Psoas muscle (tissue), 8 donors: ENCODE measurements around the gene RTN4R. TPM values are rescaled to one million over a fixed set of nuclear protein-coding genes. Genes with fewer than 3 reads are reported as not detected.

Source experiments
- ATAC-seq, 4 donors: fragments of 200-7000 bp; cut with Tn5 transposase; one replicate each; pipeline ENCODE4 v1.9.1; 2020; ENCODE audit warnings: moderate library complexity in 3 of 4, mild to moderate bottlenecking in 2 of 4
- DNase-seq, 2 donors: peaks; one replicate each; pipeline ENCODE4 v3.0.0-alpha.2; 2020
- H3K27ac ChIP-seq: fragments of 200-600 bp; one replicate; pipeline ENCODE4 v1.8.0; 2022
- H3K27me3 ChIP-seq, 3 donors: fragments of 200-600 bp in 1 of 3; one replicate each; pipeline versions ENCODE4 v1.6.1 to v1.8.0; 2013 to 2022; ENCODE audit warnings: low read length in 2 of 3, mild to moderate bottlenecking in 2 of 3, moderate library complexity in 1 of 3; ENCODE audit not compliant: insufficient read depth in 3 of 3
- H3K36me3 ChIP-seq, 2 donors: fragments of 200-600 bp in 1 of 2; one replicate each; pipeline versions ENCODE4 v1.6.1 to v1.8.0; 2013 to 2022; ENCODE audit warnings: low read depth in 1 of 2, mild to moderate bottlenecking in 1 of 2, moderate library complexity in 1 of 2; ENCODE audit not compliant: insufficient read depth in 1 of 2
- H3K4me1 ChIP-seq: fragments of 200-600 bp; one replicate; pipeline ENCODE4 v1.8.0; 2022
- H3K4me3 ChIP-seq: fragments of 200-600 bp; one replicate; pipeline ENCODE4 v1.8.0; 2022; ENCODE audit warnings: mild to moderate bottlenecking
- H3K9me3 ChIP-seq: fragments of 200-600 bp; one replicate; pipeline ENCODE4 v1.8.0; 2022
- WGBS, 3 donors: extraction: QIAGEN DNeasy Blood & Tissue Kit; methylation state at CpG; one replicate each; pipeline versions ENCODE4 v1.1.6 to v1.1.7; 2013; 5-methylcytosine and 5-hydroxymethylcytosine counted together
- intact Hi-C, 2 donors: fragments of 100-400 bp; cut with DNase I; formaldehyde crosslinking; loops; one replicate each; pipeline versions ENCODE4 v1.11.0 to v1.14.2; 2022
- polyA plus RNA-seq, 3 donors: library from polyadenylated mRNA; stranded (reverse); fragments of 200-250 nt; gene quantifications; one replicate each; pipeline ENCODE4 v1.2.3, GENCODE V29; 2013
- total RNA-seq, 4 donors: library from RNA; stranded (reverse); fragmentation: NEBNext Ultra II Directional in 2 of 4; extraction: Animal tissue kit (Norgen Biotek cat#: 25700) in 2 of 4; gene quantifications; one replicate each; pipeline versions ENCODE4 v1.2.1 to v1.2.4, GENCODE V29; 2021 to 2023
- TF ChIP-seq, protein P1 (sequence below): fragments of 200-600 bp; IDR thresholded peaks from one replicate; pipeline ENCODE4 v1.8.0; 2022; ENCODE audit warnings: antibody characterized with exemption
- donor health status: healthy with polysubstance abuse.
- donor health status: DM: no; HTN: no; CAD: no; lungs with moderate emphysema.
- donor health status: Bipolar disorder and iron deficiency.
- donor health status: healthy.
- donor health status: DM: yes; HTN: yes; CAD: no.
- donor health status: DM: no; HTN: no; CAD: no.
- donor health status: DM: no; HTN: no; CAD: no.
- donor health status: DM: yes; HTN: yes; CAD: no.

RTN4R gene
- total and polyA plus RNA-seq, 7 donors: 0.12 to 2.4 (median 0.36) TPM

DNA sequence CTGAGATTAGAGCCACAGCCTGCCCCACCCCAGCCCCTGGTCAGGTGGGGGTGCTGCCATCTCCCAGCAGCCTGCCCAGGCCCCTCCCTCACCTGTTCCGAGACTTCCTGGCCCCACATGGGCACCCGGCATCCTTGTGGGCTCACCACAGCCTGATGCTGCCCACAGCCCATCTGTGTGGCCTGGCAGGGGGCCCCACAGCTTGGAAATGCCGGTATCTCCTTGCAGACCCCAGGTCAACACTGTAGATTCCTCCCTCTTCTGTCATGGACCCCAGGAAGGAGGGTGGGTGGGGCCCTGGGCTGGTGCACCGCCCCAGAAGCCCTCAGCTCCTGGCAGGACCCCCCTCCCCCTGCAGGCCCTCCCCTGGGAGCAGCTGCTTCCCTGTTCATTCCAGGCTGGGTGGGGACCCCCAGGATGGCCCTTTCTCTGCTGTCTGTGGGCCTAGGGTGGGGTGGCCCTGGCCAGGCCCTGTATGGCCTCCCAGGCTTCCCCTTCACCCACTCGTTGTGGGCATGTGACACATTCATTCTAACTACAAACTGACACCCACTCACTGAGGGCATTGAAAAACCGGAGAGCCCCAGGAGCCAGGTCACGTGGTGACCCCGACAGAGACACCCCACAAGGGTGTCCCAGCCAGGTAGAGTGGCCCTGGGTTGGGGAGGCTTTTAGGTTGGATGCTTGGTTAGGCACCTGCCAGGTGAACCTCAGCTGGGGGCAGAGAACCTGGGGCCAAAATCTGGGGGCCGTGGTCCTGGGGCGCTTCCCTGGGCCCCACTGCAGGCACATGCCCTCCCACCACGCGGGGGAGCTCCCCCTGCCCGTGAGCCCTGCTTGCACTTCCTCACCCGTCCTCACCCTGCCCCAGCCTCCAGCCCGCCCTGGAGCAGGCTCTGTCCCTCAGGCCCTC is 73.2 kb downstream of the RTN4R start:
- Histone ChIP-seq H3K4me1 (no peaks in the 10 kb centered on the region), H3K27ac (no peak overlapping the region), H3K36me3 (no peaks in the 10 kb centered on the region), H3K27me3 (no peaks in the 10 kb centered on the region), H3K9me3 (no peaks in the 10 kb centered on the region), H3K4me3 (no peak overlapping the region)
- no peak for ATAC-seq
- TF ChIP-seq, protein P1, sequence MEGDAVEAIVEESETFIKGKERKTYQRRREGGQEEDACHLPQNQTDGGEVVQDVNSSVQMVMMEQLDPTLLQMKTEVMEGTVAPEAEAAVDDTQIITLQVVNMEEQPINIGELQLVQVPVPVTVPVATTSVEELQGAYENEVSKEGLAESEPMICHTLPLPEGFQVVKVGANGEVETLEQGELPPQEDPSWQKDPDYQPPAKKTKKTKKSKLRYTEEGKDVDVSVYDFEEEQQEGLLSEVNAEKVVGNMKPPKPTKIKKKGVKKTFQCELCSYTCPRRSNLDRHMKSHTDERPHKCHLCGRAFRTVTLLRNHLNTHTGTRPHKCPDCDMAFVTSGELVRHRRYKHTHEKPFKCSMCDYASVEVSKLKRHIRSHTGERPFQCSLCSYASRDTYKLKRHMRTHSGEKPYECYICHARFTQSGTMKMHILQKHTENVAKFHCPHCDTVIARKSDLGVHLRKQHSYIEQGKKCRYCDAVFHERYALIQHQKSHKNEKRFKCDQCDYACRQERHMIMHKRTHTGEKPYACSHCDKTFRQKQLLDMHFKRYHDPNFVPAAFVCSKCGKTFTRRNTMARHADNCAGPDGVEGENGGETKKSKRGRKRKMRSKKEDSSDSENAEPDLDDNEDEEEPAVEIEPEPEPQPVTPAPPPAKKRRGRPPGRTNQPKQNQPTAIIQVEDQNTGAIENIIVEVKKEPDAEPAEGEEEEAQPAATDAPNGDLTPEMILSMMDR: no peak
- 80 to 83% (median 80%) methylated on average over 12 to 15 of the region's 15 CpGs for WGBS, 3 donors
- no peak for DNase-seq
- intact Hi-C loops: loop anchor here in 1 of 2 donors (5.0 kb wide), 1 partner anchor 37 kb away; no protein-coding TSS in a partner anchor

DNA sequence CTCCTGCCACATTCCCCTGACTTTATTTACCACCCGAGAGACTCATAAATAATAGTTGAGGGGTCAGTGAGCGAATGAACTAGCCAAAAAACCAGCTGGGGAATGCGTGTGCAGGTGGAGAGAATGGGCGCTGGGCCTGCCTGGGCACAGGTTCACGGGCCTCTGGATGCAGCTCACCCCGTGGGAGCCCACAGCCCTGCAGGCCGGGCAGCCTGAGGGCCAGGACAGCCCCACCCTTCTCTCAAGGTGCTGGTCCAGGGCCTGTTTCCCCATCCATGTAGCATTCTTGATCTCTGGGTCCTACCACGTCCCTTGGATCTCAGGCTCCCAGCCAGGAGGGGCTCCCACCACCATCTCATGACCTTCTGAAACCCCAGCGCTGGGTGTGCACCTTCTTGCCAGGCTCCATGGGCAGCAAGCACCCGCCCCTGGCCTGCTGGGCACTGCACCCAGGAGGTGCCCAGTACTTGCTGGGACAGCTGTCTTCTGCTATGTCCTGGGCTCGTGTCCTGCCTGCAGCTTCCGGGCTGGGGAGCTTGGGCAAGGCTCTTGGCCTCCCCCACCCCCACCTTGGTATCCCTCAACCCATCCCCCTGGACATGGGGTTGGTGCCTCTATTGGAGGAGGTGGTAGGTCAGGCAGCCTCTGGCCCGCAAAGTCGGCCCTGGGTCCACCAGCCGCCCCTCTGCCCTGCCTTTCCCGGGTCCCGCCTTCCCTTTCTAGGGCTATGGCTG is 74.2 kb downstream of the RTN4R start:
- ATAC-seq (no peak), DNase-seq (no peak)
- intact Hi-C loops: no loop called here
- no peaks in the 10 kb centered on the region for H3K4me1 ChIP-seq
- no peaks in the 10 kb centered on the region for H3K27me3 ChIP-seq
- no peaks in the 10 kb centered on the region for H3K9me3 ChIP-seq
- no peaks in the 10 kb centered on the region for H3K36me3 ChIP-seq
- WGBS, 3 donors: 75 to 77% (median 76%) methylated on average over 17 of the region's 17 CpGs
- H3K4me3 ChIP-seq: no peak overlapping the region
- no peak overlapping the region for H3K27ac ChIP-seq
- TF ChIP-seq, protein P1: no peak

DNA sequence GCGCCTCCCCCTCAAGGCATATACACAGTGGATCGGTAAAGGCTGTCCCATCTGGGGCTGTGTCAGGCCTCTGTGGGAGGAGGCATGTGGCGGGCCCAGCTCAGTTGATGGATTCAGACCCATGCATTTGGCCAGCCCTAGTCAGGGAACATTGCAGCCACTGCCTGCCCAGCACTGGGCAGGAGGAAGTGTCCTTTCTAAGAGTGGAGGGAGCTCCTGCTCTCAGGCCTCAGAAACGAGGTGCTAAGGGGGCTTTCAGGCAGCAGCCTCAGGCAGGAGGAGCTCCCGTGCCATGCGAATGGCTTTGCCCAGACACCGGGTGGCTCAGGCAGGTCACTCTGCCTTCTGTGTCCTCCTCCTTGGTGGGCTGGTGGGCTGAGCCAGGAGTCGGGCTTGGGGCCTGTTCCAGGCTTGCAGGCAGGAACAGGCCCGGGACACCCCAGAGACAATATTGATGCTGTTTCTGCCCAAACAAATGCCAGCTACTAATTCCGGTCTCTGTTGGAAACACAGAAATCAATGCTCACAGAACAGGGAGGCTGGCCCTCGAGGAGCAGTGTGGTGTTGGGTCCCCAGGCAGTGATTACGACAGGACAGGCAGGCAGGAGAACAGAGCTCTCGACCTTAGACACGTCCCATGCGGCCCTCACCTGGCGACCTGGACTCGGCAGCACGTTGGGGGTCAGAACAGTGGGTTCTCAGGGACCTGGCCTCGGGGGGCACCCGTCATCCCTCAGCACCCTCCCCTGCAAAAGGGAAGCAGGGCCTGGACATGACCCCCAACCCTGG is 75.0 kb downstream of the RTN4R start:
- no peaks in the 10 kb centered on the region for H3K9me3 ChIP-seq
- DNase-seq (no peak), ATAC-seq (no peak)
- no peak overlapping the region for H3K27ac ChIP-seq
- H3K4me1 ChIP-seq: no peaks in the 10 kb centered on the region
- H3K4me3 ChIP-seq: no peak overlapping the region
- TF ChIP-seq, protein P1: no peak
- 85 to 86% (median 86%) methylated on average over 20 of the region's 20 CpGs for WGBS, 3 donors
- intact Hi-C loops: no loop called here
- H3K27me3 ChIP-seq: no peaks in the 10 kb centered on the region
- H3K36me3 ChIP-seq: no peaks in the 10 kb centered on the region

DNA sequence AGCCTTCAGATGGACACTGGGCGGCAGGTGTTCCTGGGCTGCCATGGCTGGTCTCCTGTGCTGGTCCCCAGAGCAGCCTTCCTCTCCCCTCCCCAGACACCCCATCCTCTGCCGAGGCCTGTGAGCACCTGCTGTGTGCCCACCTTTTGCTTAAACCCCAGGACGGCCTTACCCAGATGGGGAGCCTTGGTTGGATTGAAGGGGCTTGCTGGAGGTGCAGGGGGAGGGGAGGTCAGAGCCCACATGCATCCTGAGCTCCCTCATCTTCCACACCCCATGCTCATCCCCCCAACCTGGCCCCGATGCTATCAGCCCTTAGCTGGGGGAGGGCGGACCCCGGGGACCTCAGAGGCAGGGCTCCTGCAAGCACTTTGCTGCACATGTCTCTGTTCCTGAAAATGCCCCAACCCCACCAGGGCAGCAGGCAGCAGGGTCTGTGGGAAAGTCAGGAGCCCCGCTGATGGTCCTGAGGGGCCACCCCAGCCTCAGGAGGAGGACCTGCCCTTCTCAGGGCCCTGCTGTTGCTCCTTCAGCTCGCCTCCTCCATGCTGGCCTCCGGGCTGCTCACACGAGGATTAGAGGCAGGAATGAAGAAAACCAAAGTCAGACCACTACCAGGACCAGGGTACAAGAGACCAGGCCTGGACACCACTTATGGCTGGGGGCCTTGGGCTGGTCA is 75.7 kb downstream of the RTN4R start:
- Histone ChIP-seq H3K36me3 (no peaks in the 10 kb centered on the region), H3K9me3 (no peaks in the 10 kb centered on the region), H3K27ac (no peak overlapping the region), H3K4me3 (no peak overlapping the region), H3K27me3 (no peaks in the 10 kb centered on the region), H3K4me1 (no peaks in the 10 kb centered on the region)
- TF ChIP-seq, protein P1: no peak
- WGBS, 3 donors: 90 to 93% (median 91%) methylated on average over 8 to 10 of the region's 10 CpGs
- intact Hi-C loops: no loop called here
- DNase-seq: no peak
- peak in 1 of 4 donors; percentile 17 for ATAC-seq
